GM03348 (cell line): ENCODE data around the gene SLC25A12.
"Not testable (repeated sequence)": the region's sequence is repeated elsewhere in the genome, so short reads cannot be mapped to it uniquely, and the experiment has no call there.

Experiments
- DNase-seq: peaks from one replicate; pipeline ENCODE4 v3.0.0; 2012; ENCODE audit warnings: low spot score

Gene SLC25A12, protein sequence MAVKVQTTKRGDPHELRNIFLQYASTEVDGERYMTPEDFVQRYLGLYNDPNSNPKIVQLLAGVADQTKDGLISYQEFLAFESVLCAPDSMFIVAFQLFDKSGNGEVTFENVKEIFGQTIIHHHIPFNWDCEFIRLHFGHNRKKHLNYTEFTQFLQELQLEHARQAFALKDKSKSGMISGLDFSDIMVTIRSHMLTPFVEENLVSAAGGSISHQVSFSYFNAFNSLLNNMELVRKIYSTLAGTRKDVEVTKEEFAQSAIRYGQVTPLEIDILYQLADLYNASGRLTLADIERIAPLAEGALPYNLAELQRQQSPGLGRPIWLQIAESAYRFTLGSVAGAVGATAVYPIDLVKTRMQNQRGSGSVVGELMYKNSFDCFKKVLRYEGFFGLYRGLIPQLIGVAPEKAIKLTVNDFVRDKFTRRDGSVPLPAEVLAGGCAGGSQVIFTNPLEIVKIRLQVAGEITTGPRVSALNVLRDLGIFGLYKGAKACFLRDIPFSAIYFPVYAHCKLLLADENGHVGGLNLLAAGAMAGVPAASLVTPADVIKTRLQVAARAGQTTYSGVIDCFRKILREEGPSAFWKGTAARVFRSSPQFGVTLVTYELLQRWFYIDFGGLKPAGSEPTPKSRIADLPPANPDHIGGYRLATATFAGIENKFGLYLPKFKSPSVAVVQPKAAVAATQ

DNA sequence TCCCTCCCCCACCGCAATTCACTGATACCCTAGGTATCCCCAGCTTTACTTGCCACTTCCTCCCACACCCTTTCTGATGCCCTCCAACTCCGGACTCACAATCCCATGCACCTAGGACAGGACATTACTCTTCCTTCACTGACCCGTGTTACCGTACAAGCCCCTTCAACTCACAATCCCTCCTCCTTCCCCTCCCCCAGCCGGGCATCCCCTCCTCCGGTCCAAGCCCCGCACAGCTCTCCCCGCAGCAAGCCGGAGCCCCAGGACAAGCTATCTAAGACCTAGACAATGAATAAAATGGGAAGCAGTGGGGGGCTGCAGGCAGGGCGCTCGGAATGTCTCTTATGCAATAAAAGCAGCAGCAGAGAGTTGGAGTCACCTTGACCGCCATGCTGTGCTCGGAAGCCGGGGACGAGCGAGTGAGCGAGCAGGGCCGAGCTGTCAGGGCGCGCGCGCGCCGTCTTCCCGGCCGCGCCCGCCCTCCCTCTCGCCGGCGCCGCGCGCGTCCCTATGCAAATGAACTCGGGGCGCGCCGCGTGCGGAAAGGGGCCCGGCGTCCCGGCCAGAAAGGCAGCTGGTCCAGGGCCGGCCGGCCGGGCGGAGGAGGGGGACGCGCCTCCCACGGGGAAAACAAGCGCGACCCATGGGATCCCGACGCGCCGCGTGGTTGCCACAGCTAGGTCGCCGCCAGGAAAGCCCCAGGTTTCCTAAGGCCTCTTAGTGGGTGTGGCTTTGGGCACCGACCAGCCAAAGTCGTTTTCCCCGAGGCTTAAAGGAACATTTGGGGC lies at the start of gene SLC25A12:
Gene SLC25A12 (minus strand): TSS at position 421 of the 788 bp plus-strand sequence. CDS start 30 bp downstream, at position 391.
- DNase-seq, result peak; percentile 94

DNA sequence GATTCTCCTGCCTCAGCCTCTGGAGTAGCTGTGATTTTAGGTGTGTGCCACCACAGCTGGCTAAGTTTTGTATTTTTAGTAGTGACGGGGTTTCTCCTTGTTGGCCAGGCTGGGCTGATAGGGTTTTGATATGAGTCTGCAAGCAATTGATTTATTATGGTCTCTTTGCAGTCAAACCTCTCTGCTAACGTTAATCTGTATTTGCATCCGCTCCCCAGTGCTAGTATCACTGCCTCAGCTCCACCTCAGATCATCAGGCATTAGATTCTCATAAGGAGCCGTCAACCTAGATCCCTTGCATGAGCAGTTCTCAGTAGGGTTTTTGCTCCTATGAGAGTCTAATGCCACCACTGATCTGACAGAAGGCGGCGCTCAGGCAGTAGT lies 47.3 kb upstream of the SLC25A12 start:
- DNase-seq, result no peak

DNA sequence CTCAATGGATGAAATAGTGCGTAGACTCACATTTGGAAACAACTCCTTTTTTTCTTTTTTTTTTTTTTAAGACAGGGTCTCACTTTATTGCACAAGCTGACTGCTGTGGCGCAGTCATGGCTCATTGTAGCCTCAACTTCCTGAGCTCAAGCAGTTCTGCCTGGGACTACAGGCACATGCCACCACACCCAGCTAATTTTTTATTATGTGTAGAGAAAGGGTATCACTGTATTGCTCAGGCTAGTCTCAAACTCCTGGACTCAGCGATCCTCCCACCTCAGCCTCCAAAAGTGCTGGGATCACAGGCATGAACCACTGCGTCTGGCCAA lies 45.7 kb upstream of the SLC25A12 start:
- no peak for DNase-seq

DNA sequence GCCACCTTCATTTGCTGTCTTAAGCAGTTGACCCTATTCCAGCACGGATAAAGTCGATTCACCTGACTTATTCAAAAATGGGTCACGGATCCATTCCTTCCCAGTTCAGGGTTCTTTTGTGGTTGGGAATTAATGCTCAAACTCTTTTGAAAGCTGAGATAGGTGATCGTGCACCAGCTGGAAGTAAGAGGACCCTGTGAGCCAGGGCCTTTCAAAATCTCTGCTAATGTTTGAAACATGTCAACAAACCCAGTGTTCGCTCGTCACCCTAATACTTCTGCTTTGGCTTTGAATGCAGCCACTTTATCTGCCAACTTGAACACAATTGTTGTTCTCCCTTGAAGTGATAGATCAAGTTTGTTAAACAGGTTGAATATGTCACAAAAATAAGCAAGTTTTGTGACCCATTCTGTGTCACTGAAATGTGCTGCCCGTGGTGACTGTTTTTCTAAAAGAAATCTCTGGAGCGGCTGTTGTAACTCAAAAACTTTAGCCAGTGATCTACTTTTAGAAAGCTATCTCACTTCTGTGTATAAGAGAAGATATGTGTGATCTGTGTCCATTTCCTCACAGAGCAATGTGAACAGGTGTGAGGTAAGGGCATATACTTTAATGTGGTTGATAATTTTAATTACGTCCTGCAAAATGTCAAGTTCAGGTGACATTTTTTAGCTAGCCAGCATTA lies 45.2 kb upstream of the SLC25A12 start:
- no peak for DNase-seq

- no peak for DNase-seq
Measured at GRCh38 chr2:171930385-171930784, 36.3 kb upstream of the SLC25A12 start.

- DNase-seq, result no peak
Measured at GRCh38 chr2:171924170-171924942, 30.3 kb upstream of the SLC25A12 start.

- DNase-seq, result peak; percentile 14
Measured at GRCh38 chr2:171923206-171923605, 29.2 kb upstream of the SLC25A12 start.

- DNase-seq, result peak; percentile 96
Measured at GRCh38 chr2:171922230-171923022, 28.4 kb upstream of the SLC25A12 start, which contains the start of gene HAT1. Gene HAT1 (plus strand): TSS chr2:171922461. CDS start chr2:171922501, 40 bp downstream.

- DNase-seq, result no peak
Measured at GRCh38 chr2:171921970-171922229, 27.9 kb upstream of the SLC25A12 start.

DNA sequence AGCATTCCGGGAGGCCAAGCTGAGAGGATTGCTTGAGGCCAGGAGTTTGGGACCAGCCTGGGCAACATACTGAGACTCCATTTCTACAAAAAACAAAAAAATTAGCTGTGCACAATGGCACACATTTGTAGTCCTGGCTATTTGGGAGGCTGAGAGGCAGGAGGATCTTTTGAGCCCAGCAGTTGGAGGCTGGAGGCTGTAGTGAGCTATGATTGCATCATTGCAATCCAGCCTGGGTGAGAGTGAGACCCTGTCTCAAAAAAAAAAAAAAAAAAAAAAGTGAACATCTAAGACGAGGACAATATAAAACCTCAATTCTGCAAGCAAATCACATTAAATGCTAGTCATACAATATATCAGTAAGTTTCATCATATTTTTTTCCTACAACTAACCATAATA lies 25.4 kb upstream of the SLC25A12 start:
- no peak for DNase-seq

DNA sequence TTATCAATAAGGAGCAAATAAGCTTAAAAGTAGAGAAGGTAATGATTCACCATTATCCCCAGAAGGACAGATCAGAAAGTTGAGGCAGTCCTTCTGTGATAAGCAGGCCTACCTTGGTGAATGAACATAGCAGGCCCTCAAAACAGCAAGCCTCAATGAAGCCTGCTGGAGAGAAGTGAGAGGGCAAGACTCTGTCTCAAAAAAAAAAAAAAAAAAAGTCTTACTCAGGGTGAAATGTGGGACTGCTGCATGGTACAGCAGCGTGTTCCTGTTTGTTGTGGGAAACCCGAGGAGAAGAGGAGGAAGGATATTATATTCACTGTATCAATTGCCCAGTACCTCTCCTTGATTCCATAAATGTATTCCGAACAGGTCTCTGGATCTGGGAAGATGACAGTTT lies 19.5 kb upstream of the SLC25A12 start:
- no peak for DNase-seq

DNA sequence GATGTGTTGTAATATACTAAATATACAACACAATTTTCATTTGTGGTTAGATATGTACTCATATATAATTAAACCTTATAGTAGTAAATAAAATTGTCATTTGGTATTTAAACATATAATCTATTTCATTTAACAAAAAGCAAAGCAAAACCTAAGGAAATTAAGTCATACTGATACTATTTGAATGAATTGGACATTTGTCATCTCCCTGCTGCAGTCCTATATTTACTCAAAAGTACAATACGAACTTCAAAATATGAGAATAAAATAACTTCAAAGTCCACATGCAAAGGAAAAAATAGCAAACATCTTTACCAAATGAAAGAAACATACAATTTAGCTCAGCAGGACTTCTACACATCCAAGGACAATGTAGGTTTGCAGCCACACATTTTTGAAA lies 16.4 kb upstream of the SLC25A12 start:
- DNase-seq, result no peak

DNA sequence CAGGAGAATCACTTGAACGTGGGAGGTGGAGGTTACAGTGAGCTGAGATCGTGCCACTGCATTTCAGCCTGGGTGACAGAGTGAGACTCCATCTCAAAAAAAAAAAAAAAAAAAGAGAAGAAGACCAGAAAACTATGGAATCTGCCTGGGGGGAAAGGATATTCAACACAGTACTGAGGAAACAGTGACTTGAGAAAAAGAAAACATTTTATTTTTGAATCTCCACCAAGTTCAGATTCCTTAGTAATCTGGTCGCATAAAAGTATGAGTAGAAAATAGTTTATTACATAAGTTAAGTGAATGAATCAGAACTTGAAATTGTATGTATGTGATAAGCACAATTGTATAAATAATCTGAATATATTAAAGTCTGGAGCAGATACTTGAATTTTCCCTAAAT lies 15.2 kb upstream of the SLC25A12 start:
- DNase-seq, result no peak

DNA sequence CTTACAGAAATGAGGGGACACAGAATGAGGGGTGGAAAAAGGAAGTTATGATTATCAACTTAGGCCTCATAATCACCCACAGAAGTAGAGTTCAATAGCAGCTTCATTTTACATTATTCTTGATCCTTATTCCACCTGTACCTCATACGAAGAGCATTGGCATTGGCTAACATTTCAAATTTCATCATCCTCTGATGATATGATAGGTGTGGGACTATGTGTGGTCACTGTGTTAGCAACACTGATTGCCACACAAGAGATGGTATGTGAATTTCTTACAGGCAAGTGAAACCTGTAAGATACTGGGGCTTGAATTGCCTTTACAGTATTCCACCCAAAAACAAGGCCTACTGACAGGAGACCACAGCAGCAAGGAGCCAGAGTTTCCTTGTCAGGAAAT lies 14.2 kb upstream of the SLC25A12 start:
- DNase-seq, result no peak

GRCh38 chr2:171902840-171903420 lies 8.9 kb upstream of the SLC25A12 start:
- DNase-seq, result no peak

- not testable (repeated sequence) for DNase-seq
Measured at GRCh38 chr2:171899623-171900282, 5.7 kb upstream of the SLC25A12 start.

GRCh38 chr2:171895786-171896185 lies 1.7 kb upstream of the SLC25A12 start:
- DNase-seq, result peak; percentile 8

DNA sequence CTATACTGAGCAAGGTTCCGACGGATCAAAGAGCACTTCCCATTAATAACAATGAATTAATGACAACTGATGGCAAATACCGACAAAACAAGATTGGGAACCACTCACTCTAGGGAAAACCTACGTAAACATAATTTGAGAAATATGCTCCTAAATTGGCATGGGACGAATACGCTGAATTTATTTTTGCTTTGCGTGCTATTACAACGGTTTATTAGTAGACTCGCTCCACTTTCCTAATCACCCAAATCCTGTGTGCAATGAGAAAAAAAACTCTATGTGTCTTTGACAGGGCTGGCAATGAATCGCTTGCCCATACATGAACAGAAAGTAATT lies 536 bp upstream of the SLC25A12 start:
- no peak for DNase-seq

DNA sequence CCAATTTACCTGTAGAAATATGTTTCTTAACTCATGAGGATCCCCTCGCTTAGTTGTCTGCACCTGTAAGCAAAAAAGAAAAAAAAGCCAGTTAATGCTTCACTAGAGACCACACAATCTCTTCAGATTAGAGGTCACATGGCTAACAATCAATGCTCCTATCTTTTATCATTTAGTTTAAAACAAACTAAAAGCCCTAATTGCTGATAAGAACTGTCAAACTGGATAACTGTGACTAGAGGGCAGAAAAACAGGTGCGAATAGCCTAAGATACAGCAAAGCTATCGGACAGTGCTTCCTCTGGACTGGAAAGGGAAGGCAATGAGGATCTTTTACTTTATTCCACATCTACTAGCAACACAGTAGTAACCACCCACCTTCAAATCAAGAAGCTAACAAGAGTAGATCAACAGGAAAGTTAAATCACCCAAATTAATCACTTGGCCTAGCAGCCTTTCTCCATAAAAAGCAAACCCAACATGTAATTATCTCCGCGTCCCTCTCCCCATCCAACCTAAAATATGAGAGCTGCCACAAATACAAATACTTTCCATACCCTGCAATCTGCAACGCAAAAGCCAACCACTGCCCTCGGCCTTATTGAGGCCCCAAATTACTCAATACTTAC lies 734 bp downstream of the SLC25A12 start:
- DNase-seq, result peak; percentile 13

DNA sequence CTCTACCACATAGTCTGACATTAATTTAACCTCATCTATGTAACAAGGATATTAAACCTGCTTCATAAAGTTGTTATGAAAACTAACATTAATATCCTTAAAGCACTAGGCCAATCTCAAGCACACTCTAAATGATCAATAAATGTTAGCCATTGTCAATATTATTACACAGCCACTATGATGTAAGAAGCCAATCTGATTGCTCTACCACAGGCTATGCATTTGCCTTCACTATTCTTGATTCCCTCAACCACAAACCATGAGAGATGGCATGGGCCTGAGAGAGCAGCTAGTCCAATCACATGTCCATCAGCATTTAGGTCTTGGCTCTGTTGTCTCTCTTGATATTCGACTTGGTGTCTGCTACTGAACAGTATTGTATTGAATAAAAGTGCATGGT lies 4.2 kb downstream of the SLC25A12 start:
- DNase-seq, result no peak
